ENCODE data around the gene HBP1.
"Not testable (repeated sequence)": the region's sequence is repeated elsewhere in the genome, so short reads cannot be mapped to it uniquely, and the experiment has no call there.

Gene HBP1

DNA sequence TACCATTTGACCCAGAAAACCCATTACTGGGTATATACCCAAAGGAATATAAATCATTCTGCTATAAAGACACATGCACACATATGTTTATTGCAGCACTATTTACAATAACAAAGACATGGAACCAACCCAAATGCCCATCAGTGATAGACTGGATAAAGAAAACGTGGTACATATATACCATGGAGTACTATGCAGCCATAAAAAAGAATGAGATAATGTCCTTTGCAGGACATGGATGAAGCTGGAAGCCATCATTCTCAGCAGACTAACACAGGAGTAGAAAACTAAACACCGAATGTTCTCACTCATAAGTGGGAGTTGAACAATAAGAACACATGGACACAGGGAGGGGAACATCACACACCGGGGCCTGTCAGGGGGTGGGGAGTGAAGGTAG lies 13.1 kb upstream of the HBP1 start:
- not testable (repeated sequence) for DNase-seq

GRCh38 chr7:107157091-107157490 lies 11.7 kb upstream of the HBP1 start:
- DNase-seq = no peak

- no peak for DNase-seq
Observed at GRCh38 chr7:107158028-107158427, 10.8 kb upstream of the HBP1 start.

DNA sequence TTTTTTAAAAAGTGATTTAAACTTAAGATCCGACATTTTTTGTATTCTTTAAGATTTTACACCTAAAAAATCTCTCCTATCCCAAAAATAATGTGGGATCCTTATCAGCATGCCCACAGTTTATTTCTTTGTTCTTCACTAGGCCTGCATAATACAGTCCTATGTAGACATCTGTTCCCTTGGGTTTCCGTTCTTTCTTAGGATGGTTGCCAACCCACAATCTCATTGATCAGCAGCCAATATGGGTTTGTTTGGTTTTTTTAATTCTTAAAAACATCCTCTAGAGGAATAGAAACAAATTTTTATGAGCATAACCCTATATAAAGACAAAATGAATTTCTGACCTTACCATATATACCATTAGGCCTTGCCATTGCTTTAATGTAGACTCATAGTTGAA lies 8.4 kb upstream of the HBP1 start:
- DNase-seq = no peak

DNA sequence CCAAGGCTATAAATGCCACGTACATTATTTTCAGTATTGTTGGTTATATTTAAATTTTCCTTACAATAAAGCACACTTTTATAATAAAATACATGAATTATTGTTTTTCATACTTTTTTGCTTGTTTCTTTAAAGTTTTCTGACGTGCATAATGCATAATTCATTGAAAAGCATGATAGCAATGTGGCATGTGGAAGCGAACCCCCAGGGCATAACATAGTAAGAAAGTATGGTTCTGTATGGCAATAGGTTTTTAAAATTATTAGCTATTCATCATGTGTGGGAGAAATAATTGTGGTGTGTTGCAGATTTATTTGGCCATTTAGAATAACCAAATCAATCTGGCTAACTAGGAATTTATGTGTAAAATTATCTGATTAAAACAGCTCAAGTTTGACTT lies 7.4 kb upstream of the HBP1 start:
- DNase-seq = no peak

DNA sequence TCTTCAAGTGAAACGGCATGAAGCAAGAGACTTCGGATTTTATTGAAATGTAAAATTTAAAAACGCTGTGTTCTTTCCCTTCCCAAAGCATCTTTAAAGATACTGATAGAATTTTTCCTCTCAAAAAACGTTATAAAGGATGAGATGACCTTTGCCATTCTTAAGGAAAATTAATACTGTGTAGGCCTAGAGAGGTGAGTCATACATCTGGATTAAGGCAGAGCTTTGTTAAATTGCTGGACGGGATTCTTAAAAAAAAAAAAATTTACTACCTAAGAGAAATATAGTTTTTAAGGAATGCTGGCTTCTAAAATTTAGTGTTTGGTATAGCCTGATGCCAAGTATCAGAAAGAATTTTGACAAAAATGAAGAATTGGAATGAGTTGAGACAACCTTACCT lies 6.3 kb upstream of the HBP1 start:
- DNase-seq = no peak

DNA sequence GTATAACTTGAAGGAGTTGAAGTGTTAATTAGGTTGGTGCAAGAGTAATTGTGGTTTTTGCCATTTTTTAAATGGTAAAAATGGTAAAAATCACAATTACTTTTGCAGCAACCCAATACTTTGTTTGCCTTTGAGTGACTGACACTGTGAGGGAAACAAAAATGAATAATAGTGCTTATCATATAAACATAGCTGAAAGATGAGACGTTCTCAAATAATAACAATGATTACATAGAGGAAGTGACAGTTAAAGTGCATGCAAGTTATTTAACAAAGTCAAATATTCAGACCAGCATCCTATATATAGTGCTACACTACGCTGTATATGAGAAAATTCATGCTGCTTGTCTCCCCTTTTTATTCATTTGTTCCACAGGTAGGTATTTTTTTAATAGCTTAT lies 4.7 kb upstream of the HBP1 start:
- no peak for DNase-seq

DNA sequence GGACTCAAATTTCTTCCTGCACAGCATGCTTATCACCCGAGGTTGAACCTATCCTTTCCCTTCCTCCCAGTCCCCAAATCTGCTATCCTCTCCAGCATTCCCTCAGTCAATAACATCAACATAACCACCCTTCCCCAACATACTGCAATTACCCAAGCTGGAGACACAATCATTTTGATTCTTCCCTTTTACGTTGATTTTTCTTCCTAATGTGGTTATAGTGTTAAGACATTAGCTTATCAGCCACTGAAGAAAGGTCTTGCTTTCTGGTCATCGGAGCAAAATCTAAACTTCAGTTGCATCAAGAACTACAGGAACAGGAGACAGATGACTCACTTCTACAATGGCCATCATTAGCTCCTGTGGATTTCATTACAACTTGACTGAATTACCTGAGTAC lies 3.5 kb upstream of the HBP1 start:
- no peak for DNase-seq

- no peak for DNase-seq
Observed at GRCh38 chr7:107166736-107167426, 1.9 kb upstream of the HBP1 start.

GRCh38 chr7:107167483-107168232 lies 1.1 kb upstream of the HBP1 start:
- DNase-seq = no peak

GRCh38 chr7:107169120-107170050 lies 582 bp downstream of the HBP1 start:
- DNase-seq = peak; percentile 78

DNA sequence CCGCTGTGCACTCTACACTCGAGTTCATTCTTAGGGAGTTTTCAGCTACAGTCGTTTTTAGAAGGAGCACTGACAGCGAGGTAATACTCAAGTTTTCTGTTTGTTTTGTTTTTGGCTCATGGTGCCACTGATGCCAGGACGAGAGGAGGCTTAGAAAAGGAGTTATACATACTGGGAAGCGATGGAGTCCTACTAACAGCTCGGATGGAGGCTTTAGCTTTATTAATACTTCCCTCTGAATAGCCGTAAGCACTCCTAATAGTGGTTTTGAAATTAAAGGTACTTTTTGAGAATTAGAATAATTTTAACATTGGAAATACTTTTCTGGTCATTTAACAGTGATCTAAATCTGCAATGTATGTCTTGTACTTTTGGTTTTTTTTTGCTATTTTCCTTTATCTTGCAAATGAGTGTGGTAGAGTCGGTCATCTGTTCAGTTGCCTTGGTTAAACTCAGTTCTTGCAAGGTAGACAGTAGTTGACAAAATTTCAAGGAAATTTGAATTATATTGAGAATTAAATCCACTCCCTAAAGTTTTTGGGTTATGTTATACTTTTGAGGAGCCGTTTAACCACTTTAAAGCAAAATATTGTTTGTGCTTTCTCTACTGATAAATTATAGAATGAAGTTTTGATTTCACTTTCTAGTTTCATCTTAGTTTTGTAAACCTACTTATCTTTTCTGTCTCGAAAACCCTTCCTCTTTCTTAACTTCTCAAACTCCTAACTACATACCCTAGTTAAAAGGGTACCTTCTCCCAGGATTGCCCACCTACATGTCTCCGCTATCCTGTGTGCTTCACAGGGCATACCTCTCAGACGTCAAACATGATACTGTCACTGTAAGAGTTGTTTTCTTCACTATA lies 1.5 kb downstream of the HBP1 start:
- no peak for DNase-seq

GRCh38 chr7:107171496-107171895 lies 2.7 kb downstream of the HBP1 start:
- no peak for DNase-seq

DNA sequence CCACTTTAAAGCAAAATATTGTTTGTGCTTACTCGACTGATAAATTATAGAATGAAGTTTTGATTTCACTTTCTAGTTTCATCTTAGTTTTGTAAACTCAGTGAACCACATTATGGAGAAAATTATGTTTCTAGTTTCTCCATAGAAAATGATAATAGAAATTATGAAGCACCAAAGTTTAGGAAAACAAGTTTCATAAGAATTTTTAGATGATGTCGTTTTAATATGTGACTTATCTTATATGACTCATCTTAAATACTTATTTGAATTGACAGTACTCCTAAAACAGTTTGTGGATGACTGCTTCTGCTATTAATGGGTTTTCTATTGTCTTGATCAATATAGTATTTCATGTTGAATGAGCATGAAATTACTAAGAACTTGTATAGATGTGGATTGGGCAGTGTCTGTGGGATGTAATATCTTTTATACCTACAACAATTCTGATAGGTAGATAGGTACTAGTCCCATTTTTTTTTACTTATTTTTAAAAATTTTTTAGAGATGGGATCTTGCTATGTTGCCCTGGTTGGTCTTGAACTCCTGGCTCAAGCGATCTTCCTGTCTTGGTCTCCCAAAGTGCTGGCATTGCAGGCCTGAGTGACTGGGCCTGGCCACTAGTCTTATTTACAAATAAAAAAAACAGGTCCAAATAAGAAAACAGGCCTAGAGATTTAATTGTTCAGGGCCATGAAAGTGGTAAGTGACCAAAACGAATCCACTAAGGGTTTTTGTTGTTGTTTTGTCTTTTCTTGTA lies 3.7 kb downstream of the HBP1 start:
- DNase-seq = no peak

- no peak for DNase-seq
Observed at GRCh38 chr7:107173191-107173590, 4.4 kb downstream of the HBP1 start.

GRCh38 chr7:107173691-107174406 lies 5.0 kb downstream of the HBP1 start:
- DNase-seq = no peak

GRCh38 chr7:107179326-107180164 lies 10.7 kb downstream of the HBP1 start:
- no peak for DNase-seq

- DNase-seq = peak; percentile 58
Observed at GRCh38 chr7:107180378-107180777, 11.6 kb downstream of the HBP1 start.

GRCh38 chr7:107181172-107181571 lies 12.4 kb downstream of the HBP1 start:
- DNase-seq = no peak

DNA sequence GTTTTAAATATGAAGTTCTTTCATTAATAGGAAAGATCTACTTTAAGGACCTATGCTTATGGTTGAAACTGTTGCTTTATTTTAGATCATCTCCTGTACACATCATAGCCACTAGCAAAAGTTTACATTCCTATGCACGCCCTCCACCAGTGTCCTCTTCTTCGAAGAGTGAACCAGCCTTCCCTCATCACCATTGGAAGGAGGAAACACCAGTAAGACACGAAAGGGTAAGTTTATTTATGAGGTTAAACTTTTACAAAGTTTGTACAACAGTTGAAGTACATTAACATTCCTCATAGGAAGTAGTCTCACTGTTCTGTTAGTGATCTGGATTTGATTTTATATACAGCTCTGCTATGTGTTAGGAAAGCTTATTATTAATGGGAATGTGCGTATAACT lies 16.9 kb downstream of the HBP1 start:
- DNase-seq = no peak

All from activated gamma-delta T cell treated with Interleukin-2 at 50 U/mL for 16 hours (primary cell).